HT-29 (cell line): ENCODE measurements around the gene RNF113B. TPM values are rescaled to one million over a fixed set of nuclear protein-coding genes. Genes with fewer than 3 reads are reported as not detected.

Source experiments
- DNase-seq: peaks from one replicate; pipeline ENCODE4 v3.0.0-alpha.2; 2015; ENCODE audit warnings: low spot score
- total RNA-seq: library from RNA; depleted of rRNA; stranded (reverse); fragments of >200 nt; shearing (Covaris generic); gene quantifications from 2 replicates; pipeline ENCODE4 v1.2.3, GENCODE V29; 2014

Gene RNF113B
- total RNA-seq, 1 experiment from 2014 or later: not detected

DNA sequence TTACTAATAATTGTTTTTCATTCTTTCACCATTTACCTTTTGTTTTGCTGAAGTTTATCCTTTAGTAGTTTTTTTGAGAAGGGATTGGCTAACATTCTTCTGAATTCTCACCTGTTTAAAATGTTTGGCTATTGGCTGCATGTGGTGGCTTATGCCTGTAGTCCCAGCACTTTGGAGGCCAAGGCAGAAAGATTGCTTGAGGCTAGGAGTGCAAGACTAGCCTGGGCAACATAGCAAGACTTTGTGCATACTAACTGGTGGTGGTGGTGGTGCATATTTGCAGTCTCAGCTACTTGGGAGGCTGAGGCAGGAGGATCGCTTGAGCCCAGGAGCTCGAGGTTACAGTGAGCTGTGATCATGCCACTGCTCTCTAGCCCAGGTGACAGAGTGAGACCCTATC is 27.5 kb upstream of the RNF113B start:
- DNase-seq: no peak

DNA sequence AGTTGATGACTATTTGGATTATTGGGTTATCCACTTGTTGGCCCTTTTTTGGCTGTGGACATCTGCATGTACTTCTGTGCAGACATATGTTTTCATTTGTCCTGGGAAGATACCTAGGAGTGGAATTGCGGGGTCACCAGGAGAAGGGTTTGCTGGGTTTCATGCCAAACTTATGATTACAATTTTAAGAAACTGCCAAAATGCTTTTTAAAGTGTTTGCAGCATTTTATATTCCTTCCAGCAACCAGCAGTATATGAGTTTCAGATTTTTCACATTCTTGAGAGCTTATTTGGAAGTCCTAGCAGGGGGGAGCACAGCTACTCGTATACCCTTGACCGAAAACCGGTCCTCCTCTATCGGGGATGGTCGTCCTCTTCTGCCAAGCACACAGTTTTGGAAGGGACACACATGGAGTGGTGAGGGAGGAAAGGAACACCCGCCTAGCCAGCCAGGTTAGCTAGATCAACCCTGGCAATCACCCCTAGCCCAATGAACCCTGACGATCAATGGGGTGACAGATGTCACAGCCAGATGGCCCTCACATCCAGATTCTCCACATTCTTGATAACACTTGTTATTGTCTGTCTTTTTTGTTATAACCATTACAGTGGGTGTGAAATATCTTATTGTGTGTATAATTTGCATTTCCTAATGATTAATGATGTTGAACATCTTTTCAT is 26.7 kb upstream of the RNF113B start:
- no peak for DNase-seq

DNA sequence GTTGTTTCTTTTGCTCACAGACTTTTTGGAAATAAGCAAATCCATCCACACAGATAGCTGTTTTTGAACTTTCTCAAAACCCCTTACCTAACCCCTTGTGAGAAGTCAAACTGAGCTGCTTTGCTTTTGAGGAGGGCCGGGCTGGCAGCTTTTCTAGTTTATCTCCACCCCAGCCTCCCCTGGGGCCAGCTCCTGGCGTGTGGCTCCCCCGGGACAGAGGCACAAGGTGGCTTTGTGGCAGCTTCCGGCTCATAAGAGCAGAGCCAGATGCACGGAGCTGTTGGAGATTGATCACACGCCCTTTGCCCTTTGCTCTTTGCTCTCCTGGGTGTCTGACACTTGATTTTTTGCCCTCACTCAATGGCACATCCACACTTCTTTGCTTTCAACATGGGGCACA is 24.9 kb upstream of the RNF113B start:
- DNase-seq: no peak

DNA sequence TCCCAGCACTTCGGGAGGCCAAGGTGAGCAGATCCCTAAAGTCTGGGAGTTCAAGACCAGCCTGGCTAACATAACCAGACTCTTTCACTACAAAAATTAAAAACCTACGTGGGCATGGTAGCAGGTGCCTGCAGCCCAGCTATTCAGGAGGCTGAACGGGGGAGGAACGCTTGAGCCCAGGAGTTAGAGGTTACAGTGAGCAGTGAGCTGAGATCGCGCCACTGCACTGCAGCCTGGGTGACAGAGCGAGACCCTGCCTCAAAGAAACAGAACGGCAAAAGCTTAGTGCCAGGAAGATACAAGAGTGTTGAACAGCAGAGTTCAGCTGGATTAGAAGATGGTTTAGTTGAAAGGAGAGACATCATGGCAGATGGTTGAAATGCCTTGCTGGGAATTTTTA is 24.1 kb upstream of the RNF113B start:
- DNase-seq: no peak

DNA sequence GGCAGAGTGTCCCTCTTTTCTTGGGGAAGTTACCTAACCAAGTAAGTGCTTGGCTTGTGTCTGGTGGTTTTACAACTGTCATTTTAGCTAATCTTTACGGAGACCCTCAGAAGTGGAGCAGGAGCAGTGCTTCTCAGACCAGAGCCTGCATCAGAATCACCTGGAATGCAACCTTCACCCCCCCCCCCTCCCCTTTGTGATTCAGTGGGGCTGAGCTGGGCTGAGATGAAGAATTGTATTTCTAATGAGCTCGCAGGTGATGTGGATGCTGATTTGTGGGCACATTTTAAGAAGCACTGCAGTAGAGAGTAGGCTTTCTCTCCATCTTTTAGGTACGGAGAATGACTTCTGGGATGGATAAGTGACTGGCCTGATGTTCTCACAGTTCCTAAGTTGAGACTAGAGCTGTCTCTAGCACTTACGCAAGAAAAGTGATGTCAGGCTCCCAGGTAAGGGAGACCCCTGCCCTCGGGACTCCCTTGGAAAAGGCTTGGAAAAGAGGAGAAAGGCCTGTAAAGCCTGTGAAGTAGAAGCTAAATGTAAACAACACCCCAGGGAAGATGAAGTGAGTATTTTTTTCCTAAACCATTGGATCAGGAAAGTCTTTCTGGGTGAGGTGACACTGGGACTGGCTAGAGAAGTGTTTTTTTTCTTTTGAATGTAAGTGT is 23.3 kb upstream of the RNF113B start:
- no peak for DNase-seq

DNA sequence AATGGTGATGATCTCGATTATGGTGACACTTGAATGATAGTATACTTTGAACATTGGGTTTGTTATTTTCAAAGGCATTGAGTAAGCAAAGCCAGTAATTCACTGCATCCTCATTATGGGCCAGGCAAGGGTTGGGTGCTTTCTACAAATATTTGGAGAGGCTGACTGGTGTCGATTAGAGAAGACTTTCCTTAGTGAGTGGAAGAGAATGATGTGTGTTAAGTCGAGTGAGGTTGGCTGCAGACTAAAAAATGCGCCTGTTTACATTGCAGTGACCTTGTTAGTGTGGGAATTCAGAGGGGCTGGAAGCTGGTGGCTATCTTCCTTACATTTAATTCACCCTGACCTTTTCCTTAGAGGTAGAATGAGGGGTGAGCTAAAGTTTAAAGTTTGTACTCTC is 22.4 kb upstream of the RNF113B start:
- DNase-seq: no peak

DNA sequence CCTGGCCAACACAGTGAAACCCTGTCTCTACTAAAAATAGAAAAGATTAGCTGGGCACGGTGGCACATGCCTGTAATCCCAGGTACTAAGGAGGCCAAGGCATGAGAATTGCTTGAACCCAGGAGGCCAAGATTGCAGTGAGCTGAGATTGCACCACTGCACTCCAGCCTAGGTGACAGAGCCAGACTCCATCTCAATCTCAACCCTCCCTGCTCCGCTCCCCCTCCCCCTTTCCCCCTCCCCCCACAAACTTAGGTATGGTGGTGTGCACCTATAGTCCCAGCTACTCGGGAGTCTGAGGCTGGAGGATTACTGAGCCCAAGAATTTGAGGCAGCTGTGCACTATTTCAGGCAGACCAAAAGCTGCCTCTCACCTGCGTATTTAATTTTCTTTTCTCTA is 21.6 kb upstream of the RNF113B start:
- no peak for DNase-seq

DNA sequence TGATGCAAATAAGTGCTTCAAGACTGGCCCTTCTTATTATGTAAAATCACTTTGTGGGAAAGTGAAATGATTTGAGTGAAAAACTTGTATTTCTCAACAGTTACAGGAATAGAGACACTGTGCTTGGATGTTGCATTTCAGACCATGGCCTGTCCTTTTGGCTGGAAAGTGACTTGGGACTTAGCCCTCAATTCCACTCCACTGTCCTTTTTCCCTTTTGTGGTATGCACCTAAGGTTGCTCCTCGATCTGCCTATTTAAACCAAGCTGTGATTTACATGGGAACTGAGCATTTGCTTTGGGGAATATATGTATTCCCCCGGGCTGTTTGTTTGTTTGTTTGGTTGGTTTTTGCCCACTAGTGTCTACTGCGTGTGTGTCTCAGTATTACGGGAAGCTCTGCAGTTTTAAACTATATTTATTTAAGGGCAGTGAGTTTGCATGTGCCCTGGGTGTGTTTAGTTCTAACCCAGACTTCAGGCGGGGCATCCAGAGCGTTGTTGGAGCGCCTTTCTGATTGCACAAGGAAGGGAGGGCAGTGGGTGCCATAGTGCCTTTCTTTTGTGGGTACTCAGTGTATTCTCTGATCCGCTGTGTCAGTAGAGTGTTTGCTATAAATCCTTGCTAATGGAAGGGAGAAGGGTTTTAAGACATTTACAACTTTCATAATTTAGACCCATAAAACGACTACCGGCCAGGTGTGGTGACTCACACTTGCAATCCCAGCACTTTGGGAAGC is 18.2 kb upstream of the RNF113B start:
- DNase-seq: no peak

DNA sequence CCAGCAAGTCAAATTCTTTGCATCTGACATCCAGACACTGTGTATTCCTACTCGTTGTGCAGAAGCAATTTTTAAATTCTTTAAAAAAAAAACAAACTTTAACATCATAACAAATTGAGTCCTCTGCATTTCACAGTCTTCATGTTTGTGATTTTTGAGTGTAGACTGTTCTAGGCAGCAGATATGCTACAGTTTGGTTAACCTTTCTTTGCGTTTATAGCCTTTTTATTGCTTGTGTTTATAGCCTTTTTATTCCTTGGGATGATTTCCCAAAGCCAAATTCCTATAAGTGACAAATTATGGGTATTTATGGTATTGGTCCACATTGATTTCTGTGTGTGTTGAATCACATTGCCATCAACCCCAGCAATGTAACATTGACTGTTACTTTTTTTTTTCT is 14.9 kb upstream of the RNF113B start:
- DNase-seq: no peak

DNA sequence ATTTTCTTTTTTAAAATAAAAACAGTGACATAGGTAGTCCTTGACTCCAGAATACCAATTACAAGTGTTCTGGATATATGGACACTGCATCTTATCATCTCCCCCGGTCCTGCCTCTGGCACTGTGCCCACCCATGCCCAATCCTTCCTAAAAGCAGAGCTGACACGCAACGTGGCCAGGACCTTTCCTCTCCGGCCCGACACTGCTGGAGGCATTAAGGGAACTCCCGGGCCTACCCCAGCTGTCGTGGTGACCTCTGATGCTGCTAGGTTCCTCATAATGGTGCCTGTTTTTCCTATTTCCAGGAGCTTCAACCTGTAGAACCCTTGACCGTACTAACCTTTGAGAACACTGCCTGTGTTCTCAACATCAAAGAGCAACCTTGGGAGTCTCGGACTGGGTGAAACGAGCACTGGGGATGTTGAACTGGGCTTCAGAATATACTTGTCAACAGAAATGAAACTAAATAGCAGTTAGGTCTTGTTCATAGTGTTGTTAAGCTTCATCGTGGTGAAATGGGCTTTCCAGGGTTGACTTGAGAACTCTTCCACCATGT is 13.9 kb upstream of the RNF113B start:
- DNase-seq: no peak

DNA sequence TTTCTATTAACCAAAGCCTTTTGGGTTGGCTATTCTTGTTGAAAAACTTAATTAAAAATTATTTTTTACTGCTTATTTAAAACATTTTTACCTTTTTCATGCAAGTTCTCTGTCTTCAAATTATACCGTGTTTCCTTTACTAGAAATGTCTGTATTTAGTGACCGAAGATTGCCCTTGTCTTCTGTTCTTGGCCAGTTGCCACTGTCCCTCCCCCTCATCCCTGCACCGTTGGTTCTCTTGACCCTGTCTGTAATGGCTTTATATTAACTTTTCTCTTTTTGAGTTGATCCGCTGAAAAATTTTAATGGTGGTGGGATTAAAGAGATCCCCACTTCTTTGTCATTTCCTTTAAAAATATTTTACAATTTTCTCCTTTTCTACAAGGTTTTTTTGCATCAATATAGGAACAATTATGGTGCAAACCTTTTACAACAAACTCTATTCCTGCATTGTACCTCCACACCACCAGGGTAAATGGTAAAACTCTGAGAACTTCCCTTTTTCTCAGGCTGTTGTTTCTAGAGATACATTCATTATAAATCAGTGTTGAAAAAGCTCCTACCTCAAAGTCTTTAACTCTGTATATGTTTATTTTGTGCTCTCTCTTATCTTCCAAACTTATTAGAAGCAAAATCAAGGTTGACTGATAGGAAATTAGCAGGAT is 12.9 kb upstream of the RNF113B start:
- DNase-seq: no peak

DNA sequence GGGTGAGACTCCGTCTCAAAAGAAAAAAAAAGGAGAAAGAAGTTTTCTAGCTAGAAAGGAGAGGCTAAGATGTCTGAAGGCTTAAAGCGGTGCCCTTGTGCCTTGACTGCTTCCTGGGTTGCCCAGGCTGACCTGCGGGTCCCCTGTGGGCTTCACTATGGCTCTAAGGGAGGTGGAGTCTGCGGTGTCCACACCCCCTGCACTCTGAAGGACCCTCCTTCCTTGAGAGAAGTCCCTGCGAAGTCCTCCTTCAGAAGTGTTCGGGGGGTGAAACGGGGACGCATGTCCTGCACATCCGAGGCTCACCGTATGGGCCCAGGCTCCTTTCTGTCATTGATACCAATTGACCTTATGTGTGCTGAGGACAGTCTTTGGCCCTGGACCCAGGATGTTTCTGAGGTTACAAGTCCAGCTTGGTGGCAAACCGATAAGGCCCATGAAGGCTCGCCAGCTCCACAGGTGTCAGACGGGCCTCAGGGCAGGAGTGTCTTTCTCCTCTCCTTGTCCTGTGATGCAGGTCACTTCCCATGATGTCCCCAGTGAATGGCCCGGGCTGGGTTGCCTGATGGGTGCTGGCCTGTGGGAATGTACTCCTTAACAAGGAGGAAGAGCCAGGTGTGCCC is 11.6 kb upstream of the RNF113B start:
- no peak for DNase-seq

DNA sequence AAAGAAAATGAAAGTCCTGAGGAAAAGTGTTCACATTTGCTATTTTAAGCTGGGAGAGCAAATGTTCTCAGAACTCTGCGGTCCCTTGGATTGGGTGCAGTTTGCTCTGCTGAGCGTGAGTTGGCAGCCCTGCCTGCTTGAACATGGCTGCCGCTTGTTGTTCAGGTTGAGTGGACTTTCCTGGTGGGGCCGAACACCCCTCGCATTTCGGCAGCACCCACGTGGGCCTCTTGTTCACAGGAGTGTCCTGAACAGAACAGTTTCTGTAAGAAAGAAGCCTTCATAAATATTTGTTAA is 10.8 kb upstream of the RNF113B start:
- no peak for DNase-seq

DNA sequence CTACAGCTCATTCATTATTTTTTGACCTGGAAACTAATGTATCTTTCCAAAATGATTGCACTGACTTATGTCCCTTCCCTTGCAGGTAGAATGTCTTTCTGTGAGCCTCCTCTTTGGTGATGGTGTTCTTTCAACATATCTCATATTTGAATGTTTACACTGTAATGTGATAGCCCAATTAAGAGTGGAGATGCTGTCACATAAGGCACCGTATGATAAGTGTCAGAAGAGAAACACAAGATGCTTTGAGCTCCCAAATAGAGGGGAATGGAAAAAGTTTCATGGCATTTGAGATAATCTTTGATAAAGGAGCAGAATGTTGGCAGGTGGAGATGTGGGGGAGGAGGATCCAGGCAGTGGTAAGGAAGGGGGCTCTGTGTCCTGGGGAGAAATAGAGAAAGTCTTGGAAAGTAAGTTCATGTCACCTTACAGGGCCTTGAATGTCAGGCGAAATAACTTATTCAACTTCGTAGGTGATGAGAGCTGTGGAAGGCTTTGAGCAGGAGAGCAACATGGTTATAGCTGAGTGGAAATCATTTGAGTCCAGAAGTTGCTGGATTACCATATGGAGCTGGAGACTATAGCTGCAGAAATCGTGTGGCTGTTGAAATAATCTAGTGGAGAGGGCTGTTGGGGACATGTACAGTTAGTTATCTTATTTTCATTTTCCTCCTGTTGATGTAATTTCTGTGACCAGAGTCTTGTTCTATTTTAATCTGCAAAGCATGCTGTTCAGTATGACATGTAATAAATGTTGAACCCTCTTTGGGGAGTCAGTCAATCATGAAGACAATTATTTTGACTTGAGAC is 10.3 kb upstream of the RNF113B start:
- no peak for DNase-seq

DNA sequence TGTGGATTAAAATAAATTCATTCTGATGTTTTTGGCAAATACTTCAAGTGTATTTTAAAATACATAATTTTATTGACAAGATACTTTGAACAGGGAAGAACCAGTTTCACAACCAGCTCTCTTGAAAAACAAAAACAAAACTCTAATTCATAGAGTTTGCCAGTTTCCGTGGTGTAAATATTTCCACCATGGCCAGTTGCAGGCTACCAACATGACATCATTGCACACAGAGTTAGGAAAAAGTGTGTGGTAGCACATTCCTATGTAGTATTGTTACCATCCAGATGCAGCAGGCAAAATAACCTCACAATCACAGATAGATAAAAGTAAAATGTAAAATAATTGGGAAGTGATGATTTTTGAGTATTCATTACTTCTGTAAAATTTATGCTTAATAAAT is 7.7 kb upstream of the RNF113B start:
- no peak for DNase-seq

DNA sequence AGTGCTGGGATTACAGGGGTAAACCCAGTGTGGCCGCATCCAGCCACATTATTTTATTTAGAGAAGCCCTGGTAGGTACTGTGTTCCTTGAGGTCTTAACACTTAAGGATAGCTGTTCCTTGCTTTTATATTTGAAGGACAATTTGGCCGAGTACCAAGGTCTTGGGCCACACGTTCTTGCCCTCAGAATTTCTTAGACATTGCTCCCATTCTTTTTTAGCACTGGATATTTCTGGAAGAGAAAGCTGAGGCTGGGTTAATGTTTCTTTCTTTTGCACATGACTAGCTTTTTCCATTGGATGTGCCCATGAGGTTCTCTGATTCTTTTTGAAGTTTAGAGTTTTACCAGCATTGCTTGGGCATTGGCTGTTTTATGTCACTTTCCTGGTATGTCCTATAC is 5.5 kb upstream of the RNF113B start:
- DNase-seq: no peak

DNA sequence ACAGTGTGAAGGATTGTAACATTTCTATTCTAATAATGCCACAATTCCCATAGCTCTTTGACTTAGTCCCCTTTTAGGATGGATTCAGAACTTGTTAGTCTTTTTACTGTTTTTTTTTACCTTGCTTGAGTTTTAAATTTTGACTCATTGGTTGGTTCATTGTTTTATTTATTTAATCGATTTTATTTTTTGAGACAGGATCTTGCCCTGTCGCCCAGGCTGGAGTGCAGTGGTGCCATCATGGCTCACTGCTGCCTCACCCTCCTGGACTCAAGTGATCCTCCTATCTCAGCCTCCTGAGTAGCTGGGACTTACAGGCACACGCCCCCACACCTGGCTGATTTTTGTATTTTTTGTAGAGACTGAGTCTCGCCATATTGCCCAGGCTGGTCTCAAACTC is 5.1 kb upstream of the RNF113B start:
- no peak for DNase-seq

DNA sequence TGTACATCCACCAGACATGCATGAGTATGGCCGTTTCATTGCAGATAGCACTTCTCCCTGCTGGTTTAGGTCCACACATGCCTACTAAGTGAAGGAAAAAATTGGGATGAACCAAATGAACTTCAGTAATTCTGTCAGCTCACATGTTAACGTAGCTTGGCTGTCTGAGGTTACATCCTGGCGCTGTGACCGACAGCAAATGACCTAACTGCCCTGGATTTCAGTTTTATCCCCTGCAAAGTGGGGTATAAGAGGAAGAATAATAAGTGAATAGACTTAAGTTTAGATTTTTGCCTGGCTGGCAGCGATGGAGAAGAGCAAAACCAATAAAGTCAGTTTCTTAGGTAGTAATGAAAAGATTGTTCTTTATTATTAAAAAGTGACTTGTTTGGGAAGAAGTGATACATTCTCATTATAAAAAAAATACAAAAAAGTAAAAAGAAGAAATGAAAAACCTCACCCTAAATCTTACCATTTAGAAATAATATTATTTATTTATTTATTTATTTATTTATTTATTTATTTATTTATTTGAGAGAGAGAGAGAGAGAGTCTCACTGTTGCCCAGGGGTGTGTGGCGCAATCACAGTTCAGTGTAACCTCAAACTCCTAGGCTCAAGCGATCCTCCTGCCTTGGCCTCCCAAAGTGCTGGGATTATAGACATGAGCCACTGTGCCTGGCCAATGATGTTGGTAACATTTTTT is 4.2 kb upstream of the RNF113B start:
- DNase-seq: no peak

DNA sequence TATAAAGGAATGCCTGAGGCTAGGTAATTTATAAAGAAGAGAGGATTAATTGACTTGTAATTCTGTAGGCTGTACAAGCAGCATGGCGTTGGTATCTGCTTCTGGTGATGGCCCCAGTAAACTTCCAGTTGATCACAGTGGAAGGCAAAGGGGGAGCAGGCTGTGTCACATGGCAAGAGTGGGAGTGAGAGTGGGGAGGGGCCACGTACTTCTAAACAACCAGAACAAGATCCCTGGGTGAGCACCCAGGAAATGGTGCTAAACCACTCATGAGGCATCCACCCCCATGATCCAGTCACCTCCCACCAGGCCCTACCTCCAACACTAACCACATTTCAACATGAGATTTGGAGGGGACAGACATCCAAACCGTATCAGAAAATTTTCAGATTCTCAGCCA is 3.0 kb upstream of the RNF113B start:
- DNase-seq: no peak

DNA sequence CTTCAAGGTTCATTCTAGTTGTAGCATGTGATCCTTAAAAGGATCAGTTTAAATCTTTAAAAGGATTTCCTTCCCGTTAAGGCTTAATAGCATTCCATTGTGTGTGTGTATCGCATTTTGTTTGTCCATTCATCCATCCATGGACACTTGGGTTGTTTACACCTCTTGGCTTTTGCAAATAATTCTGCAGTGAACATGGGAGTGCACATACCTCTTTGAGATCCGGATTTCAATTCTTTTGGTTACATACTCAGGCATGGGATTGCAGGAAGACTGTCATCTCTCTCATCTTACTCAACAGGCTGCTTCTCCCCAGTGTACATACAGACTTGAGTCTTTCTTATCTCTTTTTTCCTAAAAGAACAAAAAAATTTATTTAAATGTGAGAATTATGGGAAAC is 1.2 kb downstream of the RNF113B start:
- no peak for DNase-seq
